Measurements from ENCODE around the gene ODF2. TPM values are rescaled to one million over a fixed set of nuclear protein-coding genes. Genes with fewer than 3 reads are reported as not detected.

Gene ODF2
- polyA plus RNA-seq, 2 of the 4 experiments (the other 2 are of a cell fraction): 24.7 to 29.6 TPM

DNA sequence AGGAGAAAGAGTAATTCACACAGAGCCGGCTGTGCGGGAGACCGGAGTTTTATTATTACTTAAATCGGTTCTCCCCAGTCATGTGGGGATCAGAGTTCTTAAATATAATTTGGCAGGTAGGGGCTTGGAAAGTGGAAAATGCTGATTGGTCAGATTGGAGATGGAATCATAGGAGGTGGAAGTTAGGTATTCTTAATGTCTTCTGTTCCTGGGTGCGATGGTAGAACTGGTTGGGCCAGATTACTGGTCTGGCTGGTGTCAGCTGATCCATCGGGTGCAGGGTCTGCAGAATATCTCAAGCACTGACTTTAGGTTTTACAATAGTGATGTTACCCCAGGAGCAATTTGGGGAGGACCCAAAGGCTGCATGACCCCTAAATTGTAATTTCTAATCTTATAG is 39.8 kb upstream of the ODF2 start:
- no peaks in the 10 kb centered on the region for H3K9me3 ChIP-seq
- WGBS (ENCODE audit: missing lambda C conversion rate): 72% methylated on average over 6 of the region's 6 CpGs
- TF ChIP-seq MAZ (IDR thresholded peaks at IDR 0.05; ENCODE audit: borderline replicate concordance, low read depth, low read length) (no peak), MAFK (IDR thresholded peaks at IDR 0.05; ENCODE audit: partially characterized antibody) (peak; percentile 14)
- H3K4me1 ChIP-seq: peaks cover 9% of the 10 kb centered on the region; the same call in 2 of the 3 replicates
- H3K27ac ChIP-seq: no peak overlapping the region
- ChIA-PET POLR2A (no interaction called here), CTCF (interaction anchor here (1.7 to 2.6 kb wide), 3 partner anchors 19 to 54 kb away, joined by 5 to 7 read pairs (median 6); no protein-coding TSS in a partner anchor)
- H3K4me2 ChIP-seq: no peak overlapping the region
- ATAC-seq (no peak), DNase-seq (ENCODE audit: low read depth in 1 of 2, low spot score in 1 of 2) (no peak), FAIRE-seq (no peak)
- H3K4me3 ChIP-seq: no peak overlapping the region

DNA sequence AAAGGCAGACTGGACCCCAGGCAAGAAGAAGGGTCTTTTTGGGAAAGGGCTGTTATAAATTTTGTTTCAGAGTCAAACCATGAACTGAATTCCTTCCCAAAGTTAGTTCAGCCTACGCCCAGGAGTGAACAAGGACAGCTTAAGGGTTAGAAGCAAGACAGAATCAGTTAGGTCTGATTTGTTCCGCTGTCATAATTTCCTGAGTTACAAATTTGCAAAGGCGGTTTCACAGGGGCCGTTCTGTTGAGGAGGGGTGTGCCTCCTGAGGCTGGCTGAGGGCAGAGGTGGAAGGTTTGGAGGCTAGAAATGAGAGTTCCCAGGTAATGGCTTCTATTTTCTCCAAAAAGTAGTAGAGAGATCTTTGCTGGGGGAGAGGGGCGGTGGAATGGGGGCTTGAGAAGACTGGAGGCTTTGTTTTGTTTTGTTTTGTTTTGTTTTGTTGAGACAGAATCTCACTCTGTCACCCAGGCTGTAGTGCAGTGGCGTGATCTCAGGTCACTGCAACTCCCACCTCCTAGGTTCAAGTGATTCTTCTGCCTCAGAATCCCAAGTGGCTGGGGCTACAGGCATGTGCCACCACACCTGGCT is 39.3 kb upstream of the ODF2 start:
- Histone ChIP-seq H3K4me1 (peaks cover 12% of the 10 kb centered on the region; the same call in 2 of the 3 replicates), H3K4me2 (no peak overlapping the region), H3K9me3 (no peaks in the 10 kb centered on the region), H3K27ac (no peak overlapping the region), H3K4me3 (no peak overlapping the region)
- ATAC-seq (no peak), FAIRE-seq (no peak), DNase-seq (ENCODE audit: low read depth in 1 of 2, low spot score in 1 of 2) (no peak)
- 65% methylated on average over 6 of the region's 6 CpGs for WGBS (ENCODE audit: missing lambda C conversion rate)
- ChIA-PET POLR2A (no interaction called here), CTCF (interaction anchor here (1.7 to 2.6 kb wide), 3 partner anchors 18 to 54 kb away, joined by 5 to 7 read pairs (median 6); no protein-coding TSS in a partner anchor)
- TF ChIP-seq, protein P1, sequence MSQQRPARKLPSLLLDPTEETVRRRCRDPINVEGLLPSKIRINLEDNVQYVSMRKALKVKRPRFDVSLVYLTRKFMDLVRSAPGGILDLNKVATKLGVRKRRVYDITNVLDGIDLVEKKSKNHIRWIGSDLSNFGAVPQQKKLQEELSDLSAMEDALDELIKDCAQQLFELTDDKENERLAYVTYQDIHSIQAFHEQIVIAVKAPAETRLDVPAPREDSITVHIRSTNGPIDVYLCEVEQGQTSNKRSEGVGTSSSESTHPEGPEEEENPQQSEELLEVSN (IDR thresholded peaks at IDR 0.05; ENCODE audit: borderline replicate concordance, low read depth): no peak
- TF ChIP-seq MYC (IDR thresholded peaks at IDR 0.05; ENCODE audit: borderline replicate concordance, low read length): no peak
- TF ChIP-seq GATA3 (IDR thresholded peaks at IDR 0.05; ENCODE audit: borderline replicate concordance): no peak
- TF ChIP-seq CHD4 (IDR thresholded peaks at IDR 0.05; ENCODE audit: borderline replicate concordance): no peak
- TF ChIP-seq, protein P2, sequence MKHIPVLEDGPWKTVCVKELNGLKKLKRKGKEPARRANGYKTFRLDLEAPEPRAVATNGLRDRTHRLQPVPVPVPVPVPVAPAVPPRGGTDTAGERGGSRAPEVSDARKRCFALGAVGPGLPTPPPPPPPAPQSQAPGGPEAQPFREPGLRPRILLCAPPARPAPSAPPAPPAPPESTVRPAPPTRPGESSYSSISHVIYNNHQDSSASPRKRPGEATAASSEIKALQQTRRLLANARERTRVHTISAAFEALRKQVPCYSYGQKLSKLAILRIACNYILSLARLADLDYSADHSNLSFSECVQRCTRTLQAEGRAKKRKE (CRISPR knock-in tag; IDR thresholded peaks at IDR 0.05; ENCODE audit: low read depth): no peak
- no peak for TF ChIP-seq HDAC2 (IDR thresholded peaks at IDR 0.05)
- TF ChIP-seq EHMT2 (IDR thresholded peaks at IDR 0.05; ENCODE audit: low read depth): no peak
- TF ChIP-seq FOXS1 (CRISPR knock-in tag; IDR thresholded peaks at IDR 0.05): no peak
- TF ChIP-seq, protein P3, sequence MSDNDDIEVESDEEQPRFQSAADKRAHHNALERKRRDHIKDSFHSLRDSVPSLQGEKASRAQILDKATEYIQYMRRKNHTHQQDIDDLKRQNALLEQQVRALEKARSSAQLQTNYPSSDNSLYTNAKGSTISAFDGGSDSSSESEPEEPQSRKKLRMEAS (IDR thresholded peaks at IDR 0.05): no peak
- TF ChIP-seq ESRRA (IDR thresholded peaks at IDR 0.05; ENCODE audit: borderline replicate concordance, low read length): no peak
- TF ChIP-seq HOXA7 (CRISPR knock-in tag; IDR thresholded peaks at IDR 0.05): no peak
- TF ChIP-seq, protein P4, sequence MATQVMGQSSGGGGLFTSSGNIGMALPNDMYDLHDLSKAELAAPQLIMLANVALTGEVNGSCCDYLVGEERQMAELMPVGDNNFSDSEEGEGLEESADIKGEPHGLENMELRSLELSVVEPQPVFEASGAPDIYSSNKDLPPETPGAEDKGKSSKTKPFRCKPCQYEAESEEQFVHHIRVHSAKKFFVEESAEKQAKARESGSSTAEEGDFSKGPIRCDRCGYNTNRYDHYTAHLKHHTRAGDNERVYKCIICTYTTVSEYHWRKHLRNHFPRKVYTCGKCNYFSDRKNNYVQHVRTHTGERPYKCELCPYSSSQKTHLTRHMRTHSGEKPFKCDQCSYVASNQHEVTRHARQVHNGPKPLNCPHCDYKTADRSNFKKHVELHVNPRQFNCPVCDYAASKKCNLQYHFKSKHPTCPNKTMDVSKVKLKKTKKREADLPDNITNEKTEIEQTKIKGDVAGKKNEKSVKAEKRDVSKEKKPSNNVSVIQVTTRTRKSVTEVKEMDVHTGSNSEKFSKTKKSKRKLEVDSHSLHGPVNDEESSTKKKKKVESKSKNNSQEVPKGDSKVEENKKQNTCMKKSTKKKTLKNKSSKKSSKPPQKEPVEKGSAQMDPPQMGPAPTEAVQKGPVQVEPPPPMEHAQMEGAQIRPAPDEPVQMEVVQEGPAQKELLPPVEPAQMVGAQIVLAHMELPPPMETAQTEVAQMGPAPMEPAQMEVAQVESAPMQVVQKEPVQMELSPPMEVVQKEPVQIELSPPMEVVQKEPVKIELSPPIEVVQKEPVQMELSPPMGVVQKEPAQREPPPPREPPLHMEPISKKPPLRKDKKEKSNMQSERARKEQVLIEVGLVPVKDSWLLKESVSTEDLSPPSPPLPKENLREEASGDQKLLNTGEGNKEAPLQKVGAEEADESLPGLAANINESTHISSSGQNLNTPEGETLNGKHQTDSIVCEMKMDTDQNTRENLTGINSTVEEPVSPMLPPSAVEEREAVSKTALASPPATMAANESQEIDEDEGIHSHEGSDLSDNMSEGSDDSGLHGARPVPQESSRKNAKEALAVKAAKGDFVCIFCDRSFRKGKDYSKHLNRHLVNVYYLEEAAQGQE (IDR thresholded peaks at IDR 0.05): no peak
- TF ChIP-seq, protein P5, sequence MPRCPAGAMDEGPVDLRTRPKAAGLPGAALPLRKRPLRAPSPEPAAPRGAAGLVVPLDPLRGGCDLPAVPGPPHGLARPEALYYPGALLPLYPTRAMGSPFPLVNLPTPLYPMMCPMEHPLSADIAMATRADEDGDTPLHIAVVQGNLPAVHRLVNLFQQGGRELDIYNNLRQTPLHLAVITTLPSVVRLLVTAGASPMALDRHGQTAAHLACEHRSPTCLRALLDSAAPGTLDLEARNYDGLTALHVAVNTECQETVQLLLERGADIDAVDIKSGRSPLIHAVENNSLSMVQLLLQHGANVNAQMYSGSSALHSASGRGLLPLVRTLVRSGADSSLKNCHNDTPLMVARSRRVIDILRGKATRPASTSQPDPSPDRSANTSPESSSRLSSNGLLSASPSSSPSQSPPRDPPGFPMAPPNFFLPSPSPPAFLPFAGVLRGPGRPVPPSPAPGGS (IDR thresholded peaks at IDR 0.05): no peak
- TF ChIP-seq NPAS2 (CRISPR knock-in tag; IDR thresholded peaks at IDR 0.05; ENCODE audit: borderline replicate concordance): no peak
- TF ChIP-seq MAFK (IDR thresholded peaks at IDR 0.05; ENCODE audit: partially characterized antibody): no peak
- TF ChIP-seq, protein P6, sequence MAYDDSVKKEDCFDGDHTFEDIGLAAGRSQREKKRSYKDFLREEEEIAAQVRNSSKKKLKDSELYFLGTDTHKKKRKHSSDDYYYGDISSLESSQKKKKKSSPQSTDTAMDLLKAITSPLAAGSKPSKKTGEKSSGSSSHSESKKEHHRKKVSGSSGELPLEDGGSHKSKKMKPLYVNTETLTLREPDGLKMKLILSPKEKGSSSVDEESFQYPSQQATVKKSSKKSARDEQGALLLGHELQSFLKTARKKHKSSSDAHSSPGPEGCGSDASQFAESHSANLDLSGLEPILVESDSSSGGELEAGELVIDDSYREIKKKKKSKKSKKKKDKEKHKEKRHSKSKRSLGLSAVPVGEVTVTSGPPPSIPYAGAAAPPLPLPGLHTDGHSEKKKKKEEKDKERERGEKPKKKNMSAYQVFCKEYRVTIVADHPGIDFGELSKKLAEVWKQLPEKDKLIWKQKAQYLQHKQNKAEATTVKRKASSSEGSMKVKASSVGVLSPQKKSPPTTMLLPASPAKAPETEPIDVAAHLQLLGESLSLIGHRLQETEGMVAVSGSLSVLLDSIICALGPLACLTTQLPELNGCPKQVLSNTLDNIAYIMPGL (CRISPR knock-in tag; IDR thresholded peaks at IDR 0.05; ENCODE audit: borderline replicate concordance): no peak
- no peak for TF ChIP-seq EP300 (IDR thresholded peaks at IDR 0.05)
- no peak for TF ChIP-seq HOXB13 (CRISPR knock-in tag; IDR thresholded peaks at IDR 0.05; ENCODE audit: low read depth)
